A549 (cell line): ENCODE results near the gene ACVR1C.

Experiments
- CTCF ChIP-seq: fragments of >200 bp; sonication (Bioruptor Twin); formaldehyde crosslinking; IDR thresholded peaks from 3 replicates; pipeline ENCODE4 v1.5.1; 2016
- JUN ChIP-seq, 2 experiments: fragments of >200 bp; sonication (Bioruptor Twin); formaldehyde crosslinking; IDR thresholded peaks; 2 replicates in 1 of 2; 3 replicates in 1 of 2; pipeline ENCODE4 v1.6.1; 2016 to 2017
- POLR2A ChIP-seq: IDR thresholded peaks from 2 replicates; pipeline ENCODE4 v1.6.1; 2012; ENCODE audit warnings: mild to moderate bottlenecking, low read length
- RFX5 ChIP-seq: fragments of 450-650 bp; IDR thresholded peaks from 2 replicates; pipeline ENCODE4 v1.7.1; 2014; ENCODE audit warnings: antibody characterized with exemption, mild to moderate bottlenecking, moderate library complexity
- SMC3 ChIP-seq: fragments of >200 bp; sonication (Bioruptor Twin); formaldehyde crosslinking; IDR thresholded peaks from 3 replicates; pipeline ENCODE4 v1.6.1; 2018; ENCODE audit warnings: inconsistent platforms

GRCh38 chr2:157504623-157505022, 124.0 kb downstream of the ACVR1C start:
- TF ChIP-seq CTCF, result no peak
- no peak for TF ChIP-seq POLR2A
- no peak for TF ChIP-seq SMC3
- no peak for TF ChIP-seq RFX5
- no peak for TF ChIP-seq JUN (IDR thresholded peaks at IDR 0.05)
